HepG2 (cell line): ENCODE data around the gene SMTN. TPM values are rescaled to one million over a fixed set of nuclear protein-coding genes. Genes with fewer than 3 reads are reported as not detected.
A peak's percentile ranks its signal among the peaks of the same experiment; 100 is the strongest.

ENCODE experiments used
- ATAC-seq: fragments of 200-7000 bp; cut with Tn5 transposase; 3 replicates; pipeline ENCODE4 v1.9.1; 2020; ENCODE audit warnings: mild to moderate bottlenecking, moderate library complexity
- BruUV-seq: library from RNA; stranded (reverse); fragments of 400-500 nt; replicated peaks from 2 replicates; lab custom pipeline; 2021; lab: Mats Ljungman, UMichigan
- CTCF ChIA-PET: fragments of 300-600 bp; formaldehyde crosslinking; extraction: SDS; loops from one replicate; lab custom pipeline; 2021; ENCODE audit warnings: low total read pairs, inconsistent platforms, low intra/inter-chr PET ratio; lab: Yijun Ruan, JAX
- POLR2A ChIA-PET: fragments of 350-600 bp; sonication (Branson Sonifier 250); formaldehyde crosslinking; loops from one replicate; lab custom pipeline; 2020; ENCODE audit warnings: antibody characterized with exemption, inconsistent platforms; lab: Yijun Ruan, JAX
- DNase-seq: peaks from one replicate; pipeline ENCODE4 v3.0.0-alpha.2; 2015; ENCODE audit warnings: low spot score
- FAIRE-seq: peaks from 3 replicates; lab custom pipeline; 2011; peaks lifted over from hg19 to GRCh38; lab: Jason Lieb, UNC
- H2AFZ ChIP-seq: one replicate; pipeline ENCODE4 v1.6.1; 2011; ENCODE audit warnings: low read length, inconsistent platforms
- H3K27ac ChIP-seq: fragments of 300-600 bp; 3 replicates; pipeline ENCODE4 v1.8.0; 2011; ENCODE audit warnings: mixed run types, mild to moderate bottlenecking, mixed read lengths, low read length, inconsistent platforms; ENCODE audit not compliant: insufficient read depth; ENCODE audit errors: extremely low read length
- H3K27me3 ChIP-seq, 2 experiments: fragments of 200-600 bp in 1 of 2; 2 replicates in 1 of 2; 3 replicates in 1 of 2; pipeline versions ENCODE4 v1.6.0 to v1.8.0; 2011; ENCODE audit warnings: low read length in 2 of 2, mild to moderate bottlenecking in 2 of 2, moderate library complexity in 2 of 2, inconsistent platforms in 1 of 2; ENCODE audit not compliant: insufficient read depth in 2 of 2, control insufficient read depth in 1 of 2
- H3K36me3 ChIP-seq, 2 experiments: fragments of 200-600 bp in 1 of 2; replicated peaks in 1 of 2; 2 replicates in 1 of 2; 3 replicates in 1 of 2; pipeline versions ENCODE4 v1.5.1 to v1.8.0; 2011; ENCODE audit warnings: low read length in 2 of 2, inconsistent platforms in 1 of 2; ENCODE audit not compliant: insufficient read depth in 2 of 2, control insufficient read depth in 1 of 2
- H3K4me1 ChIP-seq: 2 replicates; pipeline ENCODE4 v1.5.1; 2012; ENCODE audit warnings: low read length, inconsistent platforms; ENCODE audit not compliant: insufficient read depth
- H3K4me2 ChIP-seq: 2 replicates; pipeline ENCODE4 v1.6.0; 2011; ENCODE audit warnings: low read depth, low read length, inconsistent platforms
- H3K4me3 ChIP-seq, 3 experiments: fragments of 200-600 bp in 1 of 3; sonication (generic), shearing (Covaris generic) in 1 of 3; replicated peaks in 1 of 3; 2 replicates each; pipeline ENCODE4 v1.5.1; 2011 to 2016; ENCODE audit warnings: low read length in 3 of 3, inconsistent platforms in 2 of 3, low read depth in 2 of 3, mild to moderate bottlenecking in 2 of 3, control low read depth in 1 of 3, mixed read lengths in 1 of 3; ENCODE audit not compliant: insufficient read depth in 1 of 3
- H3K79me2 ChIP-seq: one replicate; pipeline ENCODE4 v1.6.1; 2011; ENCODE audit warnings: low read length, inconsistent platforms; ENCODE audit not compliant: insufficient read depth
- H3K9ac ChIP-seq: 2 replicates; pipeline ENCODE4 v1.6.0; 2011; ENCODE audit warnings: mild to moderate bottlenecking, low read depth, low read length, inconsistent platforms; ENCODE audit not compliant: insufficient read depth
- H3K9me3 ChIP-seq: 2 replicates; pipeline ENCODE4 v1.5.1; 2012; ENCODE audit warnings: mild to moderate bottlenecking, low read length
- H4K20me1 ChIP-seq: 2 replicates; pipeline ENCODE4 v1.6.0; 2011; ENCODE audit warnings: inconsistent platforms, mild to moderate bottlenecking, low read length, moderate library complexity; ENCODE audit not compliant: insufficient read depth
- CEBPG ChIP-seq: IDR thresholded peaks from 2 replicates; pipeline ENCODE4 v1.6.1; 2016
- DBP ChIP-seq: sonication (generic); formaldehyde crosslinking; IDR thresholded peaks from 2 replicates; pipeline ENCODE4 v1.4.0; 2020; ENCODE audit warnings: missing genetic modification reagents; ENCODE audit errors: not compliant biosample characterization
- FUBP1 ChIP-seq: sonication (generic); formaldehyde crosslinking; IDR thresholded peaks from 2 replicates; pipeline ENCODE4 v1.5.1; 2020; ENCODE audit warnings: missing genetic modification reagents, mild to moderate bottlenecking, borderline replicate concordance
- HDAC2 ChIP-seq: sonication (generic); formaldehyde crosslinking; IDR thresholded peaks from 2 replicates; pipeline ENCODE4 v1.4.0; 2020; ENCODE audit warnings: missing genetic modification reagents
- HINFP ChIP-seq: sonication (generic); formaldehyde crosslinking; IDR thresholded peaks from 2 replicates; pipeline ENCODE4 v1.4.0; 2020; ENCODE audit warnings: low read depth, mild to moderate bottlenecking, missing genetic modification reagents
- ISX ChIP-seq: sonication (generic); formaldehyde crosslinking; conservative IDR thresholded peaks from 2 replicates; pipeline ENCODE4 v1.5.0; 2020; ENCODE audit warnings: missing genetic modification reagents
- RARG ChIP-seq: sonication (generic); formaldehyde crosslinking; IDR thresholded peaks from 2 replicates; pipeline ENCODE4 v1.4.0; 2020; ENCODE audit warnings: low read depth, mild to moderate bottlenecking, missing genetic modification reagents
- RBM22 ChIP-seq: fragments of 200-400 bp; formaldehyde crosslinking; optimal IDR thresholded peaks from 2 replicates; pipeline ENCODE3; 2017; ENCODE audit warnings: mild to moderate bottlenecking, low read length, moderate library complexity
- RELA ChIP-seq: sonication (generic); formaldehyde crosslinking; IDR thresholded peaks from 2 replicates; pipeline ENCODE4 v1.4.0; 2020; ENCODE audit warnings: missing genetic modification reagents
- SP4 ChIP-seq: sonication (generic); formaldehyde crosslinking; IDR thresholded peaks from 2 replicates; pipeline ENCODE4 v1.8.1; 2023; ENCODE audit warnings: mild to moderate bottlenecking, missing genetic modification reagents
- TGIF2 ChIP-seq: IDR thresholded peaks from 2 replicates; pipeline ENCODE4 v1.6.1; 2016; ENCODE audit warnings: control low read depth, missing compliant biosample characterization
- ZBTB1 ChIP-seq: sonication (generic); formaldehyde crosslinking; IDR thresholded peaks from 2 replicates; pipeline ENCODE4 v1.4.0; 2020; ENCODE audit warnings: missing genetic modification reagents, borderline replicate concordance
- ZNF124 ChIP-seq: sonication (generic); formaldehyde crosslinking; IDR thresholded peaks from 2 replicates; pipeline ENCODE4 v1.4.0; 2020; ENCODE audit warnings: missing genetic modification reagents
- ZNF549 ChIP-seq: sonication (generic); formaldehyde crosslinking; IDR thresholded peaks from 2 replicates; pipeline ENCODE4 v1.5.0; 2020; ENCODE audit warnings: missing genetic modification reagents
- ZSCAN20 ChIP-seq: sonication (generic); formaldehyde crosslinking; IDR thresholded peaks from 2 replicates; pipeline ENCODE4 v1.4.0; 2020; ENCODE audit warnings: missing genetic modification reagents, mild to moderate bottlenecking, borderline replicate concordance
- ZSCAN25 ChIP-seq: sonication (generic); formaldehyde crosslinking; IDR thresholded peaks from 2 replicates; pipeline ENCODE4 v1.8.0; 2022; ENCODE audit warnings: mild to moderate bottlenecking, missing genetic modification reagents
- ZUFSP ChIP-seq: sonication (generic); formaldehyde crosslinking; IDR thresholded peaks from 2 replicates; pipeline ENCODE4 v1.9.0; 2021; ENCODE audit warnings: missing genetic modification reagents, mild to moderate bottlenecking, borderline replicate concordance
- WGBS: methylation state at CpG from one replicate; pipeline ENCODE4 v1.1.6; 2017; ENCODE audit warnings: low lambda C conversion rate; 5-methylcytosine and 5-hydroxymethylcytosine counted together
- in situ Hi-C: cut with HindIII; loops from 2 replicates; pipeline ENCODE4 v1.10.0; 2017; ENCODE audit warnings: low pct_unique_long_range_greater_than_20kb; ENCODE audit not compliant: extremely low pct_ligation_motif_present
- intact Hi-C: fragments of 100-400 bp; cut with micrococcal nuclease; formaldehyde crosslinking; loops from one replicate; pipeline ENCODE4 v1.10.0; 2022; ENCODE audit not compliant: unreplicated experiment
- polyA plus RNA-seq, 8 experiments: library from polyadenylated mRNA; depleted of rRNA in 3 of 8; stranded (reverse) in 7 of 8; unstranded in 1 of 8; fragments of >200 nt; fragmentation: Illumina TruSeq in 4 of 8; extraction: Trizol in 4 of 8; gene quantifications; 2 replicates each; pipeline versions ENCODE4 v1.2.1 to v1.2.3, GENCODE V29; 2011 to 2016; ENCODE audit warnings: low read depth in 4 of 8, missing spikeins in 1 of 8, mixed read lengths in 1 of 8; ENCODE audit not compliant: insufficient read depth in 1 of 8
- total RNA-seq, 5 experiments: library from RNA; depleted of rRNA; stranded (reverse); fragments of >200 nt; fragmentation: Illumina TruSeq; extraction: Trizol; gene quantifications; 2 replicates each; pipeline ENCODE4 v1.2.3, GENCODE V29; 2016; ENCODE audit warnings: low read depth in 1 of 5

SMTN gene
- total and polyA plus RNA-seq, 2 of the 13 experiments (the other 11 are each of a cell fraction or from before 2014, with no cell fraction given), result 14.7 to 26.1 TPM

- no peaks in the 10 kb centered on the region for H3K9me3 ChIP-seq
- no peak for DNase-seq
- no peaks in the 10 kb centered on the region; a peak in 1 of 5 replicates for H3K27me3 ChIP-seq
- H4K20me1 ChIP-seq, result no peaks in the 10 kb centered on the region
- BruUV-seq, result no TSS peak
- ChIA-PET CTCF (interaction anchor here (2.1 kb wide), 1 partner anchor 136 kb away, joined by 7 read pairs; no protein-coding TSS in a partner anchor), POLR2A (interaction anchor here (1.2 to 6.5 kb wide), 4 partner anchors 19 to 116 kb away, joined by 6 to 113 read pairs (median 6); partner anchors contain the start of genes MORC2 and TUG1)
- TF ChIP-seq SP4 (CRISPR knock-in tag) (no peak), DBP (CRISPR knock-in tag) (no peak), ZSCAN20 (CRISPR knock-in tag) (no peak), RBM22 (no peak), RELA (CRISPR knock-in tag) (no peak), CEBPG (no peak), ZBTB1 (CRISPR knock-in tag) (no peak), FUBP1 (no peak), ZSCAN25 (CRISPR knock-in tag) (no peak), ZNF124 (CRISPR knock-in tag) (no peak), ZUFSP (CRISPR knock-in tag) (no peak), TGIF2 (no peak), ISX (CRISPR knock-in tag) (no peak), RARG (CRISPR knock-in tag) (no peak), HDAC2 (CRISPR knock-in tag) (no peak), HINFP (CRISPR knock-in tag) (no peak), ZNF549 (CRISPR knock-in tag) (no peak)
- FAIRE-seq, result no peak
- no peak overlapping the region for H3K27ac ChIP-seq
- WGBS, result 87% methylated on average over 3 of the region's 3 CpGs
- no peak overlapping the region for H2AFZ ChIP-seq
- intact Hi-C loops (loop anchor here (5.0 kb wide), 3 partner anchors 101 to 136 kb away; partner anchors contain the start of genes MORC2 and TUG1), in situ Hi-C loops (loop anchor here (5.0 kb wide), 1 partner anchor 116 kb away; the partner anchor contains the start of genes MORC2 and TUG1)
- peaks cover 11 to 18% of the 10 kb centered on the region in 2 experiments; a peak in 3 of 5 replicates for H3K36me3 ChIP-seq
- no peak overlapping the region for H3K4me3 ChIP-seq
- ATAC-seq, result no peak
- peaks cover 3% of the 10 kb centered on the region for H3K79me2 ChIP-seq
- H3K4me1 ChIP-seq, result peaks cover 43% of the 10 kb centered on the region
- no peak overlapping the region for H3K9ac ChIP-seq
- peak overlapping the region; percentile 93; the same call in 1 of the 2 replicates for H3K4me2 ChIP-seq
Observed at GRCh38 chr22:31083377-31083768, 2.3 kb downstream of the SMTN start.
